Measurements from ENCODE around the gene RABL2A. TPM values are rescaled to one million over a fixed set of nuclear protein-coding genes. Genes with fewer than 3 reads are reported as not detected.
"Not testable (repeated sequence)": the region's sequence is repeated elsewhere in the genome, so short reads cannot be mapped to it uniquely, and the experiment has no call there.

RABL2A gene
- total and polyA plus RNA-seq, 4 donors: 10.6 to 39.8 (median 19.5) TPM

DNA sequence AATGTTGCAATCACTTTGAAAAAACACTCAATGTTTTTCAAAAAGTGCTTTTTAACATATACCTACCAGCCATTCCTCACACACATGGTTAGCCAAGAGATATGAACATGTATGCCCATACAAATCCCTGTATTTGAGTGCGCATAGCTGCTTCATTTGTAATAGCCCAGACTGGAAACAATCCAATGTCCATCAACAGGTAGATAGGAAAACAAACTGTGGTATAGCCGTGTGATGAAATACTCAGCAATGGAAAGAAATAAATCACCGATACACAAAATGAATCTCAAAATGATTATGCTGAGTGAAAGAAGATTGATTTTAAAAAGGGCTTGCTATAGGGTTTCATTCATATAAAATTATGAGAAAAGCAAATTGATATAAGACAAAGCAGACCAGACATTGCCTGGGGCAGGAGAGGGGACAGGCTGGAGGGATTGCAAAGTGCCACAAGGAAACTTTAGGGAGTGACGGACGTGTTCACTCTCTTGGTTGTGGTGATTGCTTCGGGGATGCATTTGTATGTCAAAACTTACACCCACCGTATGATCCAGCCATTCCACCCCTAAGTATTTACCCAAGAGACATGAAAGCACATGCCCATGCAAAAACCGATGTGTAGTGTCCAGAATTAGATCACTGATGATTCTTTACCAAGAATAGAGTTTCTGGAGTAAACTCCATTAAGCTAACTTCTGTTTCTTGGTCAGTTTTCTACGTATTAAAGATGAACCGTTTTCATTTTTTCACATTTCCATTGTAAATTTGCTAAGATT, 36.4 kb downstream of the RABL2A start:
- H3K4me1 ChIP-seq (ENCODE audit: control insufficient read depth in 5 of 5, insufficient read depth in 5 of 5, low read length in 5 of 5); H3K27me3 ChIP-seq (ENCODE audit: control insufficient read depth in 3 of 3, insufficient read depth in 3 of 3, low read length in 2 of 3); H3K4me3 ChIP-seq; ATAC-seq (ENCODE audit: insufficient read depth, low FRiP score); H3K36me3 ChIP-seq (ENCODE audit: control insufficient read depth in 4 of 4, insufficient read depth in 4 of 4, low read length in 4 of 4); DNase-seq; H3K9ac ChIP-seq (ENCODE audit: insufficient read depth in 1 of 2, low read length in 2 of 2); H3K9me3 ChIP-seq (ENCODE audit: control insufficient read depth in 4 of 4, insufficient read depth in 3 of 4, low read length in 3 of 4); H3K27ac ChIP-seq (ENCODE audit: low read depth in 1 of 2, low read length in 1 of 2): not testable (repeated sequence)
- 81 to 94% methylated on average over 10 of the region's 10 CpGs for WGBS, 2 donors

DNA sequence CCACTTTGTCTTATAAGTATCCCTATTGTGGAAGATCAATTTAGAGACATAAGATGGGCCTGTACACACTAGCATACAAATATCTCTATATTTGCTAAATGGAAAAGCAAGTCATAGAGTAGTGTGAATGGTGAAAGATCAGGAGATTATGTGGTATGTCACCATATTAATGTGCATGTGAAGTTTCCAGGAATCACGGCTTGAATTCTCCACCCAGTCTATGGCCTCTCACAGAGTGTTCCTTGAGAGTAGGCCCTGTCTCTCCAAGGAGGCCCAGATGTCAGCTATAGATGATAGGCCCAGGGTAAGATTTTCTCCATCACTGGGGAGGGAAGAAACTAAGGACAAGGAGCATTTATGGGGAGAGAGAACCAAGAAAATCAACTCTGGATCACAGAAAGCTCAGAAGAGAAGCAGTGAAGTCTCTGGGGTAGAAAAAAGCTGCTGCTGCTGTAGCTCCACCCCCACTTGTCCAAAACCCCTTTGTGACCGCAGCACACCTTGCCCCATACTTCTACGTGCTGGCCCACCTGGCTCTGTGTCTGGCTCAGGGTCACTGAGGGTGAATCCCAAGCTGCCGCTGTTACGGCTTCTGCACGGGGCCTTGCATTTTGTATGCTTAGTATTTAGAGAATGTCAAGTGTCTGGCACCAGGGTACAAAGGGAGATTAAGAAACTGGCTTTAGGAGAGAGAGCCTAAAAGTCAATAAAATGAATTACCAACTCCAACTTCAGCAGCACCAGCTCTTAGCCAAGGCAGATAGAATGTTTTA, 37.9 kb downstream of the RABL2A start:
- not testable (repeated sequence) for H3K9ac ChIP-seq (ENCODE audit: insufficient read depth in 1 of 2, low read length in 2 of 2); H3K36me3 ChIP-seq (ENCODE audit: control insufficient read depth in 4 of 4, insufficient read depth in 4 of 4, low read length in 4 of 4); H3K9me3 ChIP-seq (ENCODE audit: control insufficient read depth in 4 of 4, insufficient read depth in 3 of 4, low read length in 3 of 4); H3K27me3 ChIP-seq (ENCODE audit: control insufficient read depth in 3 of 3, insufficient read depth in 3 of 3, low read length in 2 of 3); H3K27ac ChIP-seq (ENCODE audit: low read depth in 1 of 2, low read length in 1 of 2); H3K4me1 ChIP-seq (ENCODE audit: control insufficient read depth in 5 of 5, insufficient read depth in 5 of 5, low read length in 5 of 5); ATAC-seq (ENCODE audit: insufficient read depth, low FRiP score); H3K4me3 ChIP-seq
- WGBS, 2 donors: 75 to 84% methylated on average over 6 of the region's 6 CpGs
- DNase-seq: peak in 2 of 3 donors; percentile 14 to 47

DNA sequence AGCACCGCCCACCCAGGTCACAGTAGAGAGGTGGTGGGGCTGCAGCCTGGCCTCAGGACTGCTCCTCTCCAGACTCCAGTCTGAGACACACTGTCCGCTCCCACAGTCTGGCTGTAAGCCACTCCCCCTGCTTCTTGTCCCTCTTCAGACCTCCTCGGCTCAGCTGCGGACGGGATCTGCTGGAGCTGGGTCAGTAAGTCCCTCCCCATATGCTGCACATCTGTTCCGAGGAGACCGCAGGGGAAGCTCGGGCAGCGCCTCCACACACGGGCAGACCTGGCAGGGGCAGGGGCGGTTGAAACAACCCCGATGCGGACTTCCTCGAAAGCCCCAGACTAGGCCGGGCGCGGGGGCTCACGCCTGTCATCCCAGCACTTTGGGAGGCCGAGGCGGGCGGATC, 41.9 kb downstream of the RABL2A start:
- not testable (repeated sequence) for H3K4me1 ChIP-seq (ENCODE audit: control insufficient read depth in 5 of 5, insufficient read depth in 5 of 5, low read length in 5 of 5); ATAC-seq (ENCODE audit: insufficient read depth, low FRiP score); H3K27me3 ChIP-seq (ENCODE audit: control insufficient read depth in 3 of 3, insufficient read depth in 3 of 3, low read length in 2 of 3); DNase-seq; H3K9ac ChIP-seq (ENCODE audit: insufficient read depth in 1 of 2, low read length in 2 of 2); H3K9me3 ChIP-seq (ENCODE audit: control insufficient read depth in 4 of 4, insufficient read depth in 3 of 4, low read length in 3 of 4); H3K36me3 ChIP-seq (ENCODE audit: control insufficient read depth in 4 of 4, insufficient read depth in 4 of 4, low read length in 4 of 4); H3K4me3 ChIP-seq; H3K27ac ChIP-seq (ENCODE audit: low read depth in 1 of 2, low read length in 1 of 2)
- WGBS, 2 donors: 96% methylated on average over 18 to 21 of the region's 21 CpGs

DNA sequence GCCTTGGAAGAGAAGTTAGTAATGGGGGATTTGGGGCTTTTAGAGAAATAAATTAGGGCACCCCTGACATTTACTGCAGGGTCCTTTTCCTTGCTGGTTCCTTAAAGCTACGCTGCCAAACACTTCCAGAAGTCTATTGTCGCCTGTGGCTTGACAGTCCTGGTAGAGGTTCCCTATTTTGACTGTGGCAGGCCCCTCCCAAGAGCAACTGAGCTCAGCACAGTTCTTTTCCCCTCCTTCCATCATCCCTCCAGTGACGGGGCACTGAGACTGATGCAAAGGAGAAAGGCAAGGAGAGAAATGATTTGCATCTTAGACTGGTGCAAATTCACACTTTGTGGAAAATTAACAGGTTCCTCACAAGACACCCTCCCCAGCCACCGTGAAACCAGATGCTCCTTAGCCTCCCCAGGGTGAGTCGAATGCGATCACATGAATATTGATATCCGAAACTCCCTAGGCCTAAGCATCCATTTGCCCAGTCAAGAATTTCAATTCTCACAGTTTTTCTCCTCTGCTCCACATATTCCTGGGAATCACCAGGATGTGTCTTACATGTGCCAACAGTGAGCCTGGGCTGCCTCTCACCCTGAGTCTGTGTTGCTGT, 45.4 kb downstream of the RABL2A start:
- Histone ChIP-seq H3K9ac (ENCODE audit: insufficient read depth in 1 of 2, low read length in 2 of 2) (no peak overlapping the region), H3K27ac (ENCODE audit: low read depth in 1 of 2, low read length in 1 of 2) (no peak overlapping the region), H3K36me3 (ENCODE audit: control insufficient read depth in 4 of 4, insufficient read depth in 4 of 4, low read length in 4 of 4) (no peaks in the 10 kb centered on the region), H3K27me3 (ENCODE audit: control insufficient read depth in 3 of 3, insufficient read depth in 3 of 3, low read length in 2 of 3) (no peaks in the 10 kb centered on the region), H3K4me3 (no peak overlapping the region), H3K4me1 (ENCODE audit: control insufficient read depth in 5 of 5, insufficient read depth in 5 of 5, low read length in 5 of 5) (no peaks in the 10 kb centered on the region), H3K9me3 (ENCODE audit: control insufficient read depth in 4 of 4, insufficient read depth in 3 of 4, low read length in 3 of 4) (peaks cover 0 to 2% (median 0%) of the 10 kb centered on the region in 4 donors)
- DNase-seq (no peak), ATAC-seq (ENCODE audit: insufficient read depth, low FRiP score) (no peak)
- TF ChIP-seq, protein P1, sequence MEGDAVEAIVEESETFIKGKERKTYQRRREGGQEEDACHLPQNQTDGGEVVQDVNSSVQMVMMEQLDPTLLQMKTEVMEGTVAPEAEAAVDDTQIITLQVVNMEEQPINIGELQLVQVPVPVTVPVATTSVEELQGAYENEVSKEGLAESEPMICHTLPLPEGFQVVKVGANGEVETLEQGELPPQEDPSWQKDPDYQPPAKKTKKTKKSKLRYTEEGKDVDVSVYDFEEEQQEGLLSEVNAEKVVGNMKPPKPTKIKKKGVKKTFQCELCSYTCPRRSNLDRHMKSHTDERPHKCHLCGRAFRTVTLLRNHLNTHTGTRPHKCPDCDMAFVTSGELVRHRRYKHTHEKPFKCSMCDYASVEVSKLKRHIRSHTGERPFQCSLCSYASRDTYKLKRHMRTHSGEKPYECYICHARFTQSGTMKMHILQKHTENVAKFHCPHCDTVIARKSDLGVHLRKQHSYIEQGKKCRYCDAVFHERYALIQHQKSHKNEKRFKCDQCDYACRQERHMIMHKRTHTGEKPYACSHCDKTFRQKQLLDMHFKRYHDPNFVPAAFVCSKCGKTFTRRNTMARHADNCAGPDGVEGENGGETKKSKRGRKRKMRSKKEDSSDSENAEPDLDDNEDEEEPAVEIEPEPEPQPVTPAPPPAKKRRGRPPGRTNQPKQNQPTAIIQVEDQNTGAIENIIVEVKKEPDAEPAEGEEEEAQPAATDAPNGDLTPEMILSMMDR (IDR thresholded peaks at IDR 0.05; ENCODE audit: control extremely low read depth, extremely low read depth): no peak
- 68 to 77% methylated on average over 6 to 7 of the region's 7 CpGs for WGBS, 2 donors
